NCI-H2029 (cell line): ENCODE results near the gene SERPINE1.
"Not testable (repeated sequence)": the region's sequence is repeated elsewhere in the genome, so short reads cannot be mapped to it uniquely, and the experiment has no call there.

Experiments used
- DNase-seq: peaks from one replicate; lab custom pipeline; 2025; lab: John Stamatoyannopoulos, UW

Gene SERPINE1

GRCh38 chr7:101124376-101125056 lies 2.4 kb upstream of the SERPINE1 start:
- DNase-seq = no peak

GRCh38 chr7:101125989-101126650 lies 784 bp upstream of the SERPINE1 start:
- DNase-seq = peak; percentile 12

GRCh38 chr7:101127460-101128039 lies 646 bp downstream of the SERPINE1 start:
- DNase-seq = no peak

- no peak for DNase-seq
Observed at GRCh38 chr7:101128040-101128834, 1.3 kb downstream of the SERPINE1 start.

DNA sequence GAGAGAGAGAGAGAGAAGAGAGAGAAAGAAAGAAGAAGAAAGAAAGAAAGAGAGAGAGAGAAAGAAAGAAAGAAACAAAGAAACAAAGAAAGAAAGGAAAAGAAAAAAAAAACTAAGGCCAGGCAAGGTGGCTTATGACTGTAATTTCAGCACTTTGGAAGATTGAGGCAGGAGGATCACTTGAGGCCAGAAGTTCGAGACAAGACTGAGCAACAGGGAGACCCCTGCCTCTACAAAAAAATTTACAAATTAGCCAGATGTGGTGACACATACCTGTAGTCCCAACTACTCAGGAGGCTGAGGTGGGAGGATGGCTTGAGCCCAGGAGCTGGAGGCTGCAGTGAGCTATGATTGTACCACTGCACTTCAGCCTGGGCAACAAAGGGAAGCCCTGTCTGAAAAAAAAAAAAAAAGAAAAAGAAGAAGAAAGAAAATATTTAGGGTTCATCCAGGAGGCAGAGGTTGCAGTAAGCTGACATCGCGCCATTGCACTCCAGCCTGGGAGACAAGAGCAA lies 2.8 kb downstream of the SERPINE1 start:
- DNase-seq = no peak

- not testable (repeated sequence) for DNase-seq
Observed at GRCh38 chr7:101132626-101133600, 6.0 kb downstream of the SERPINE1 start.

GRCh38 chr7:101133621-101134398 lies 6.9 kb downstream of the SERPINE1 start:
- no peak for DNase-seq

DNA sequence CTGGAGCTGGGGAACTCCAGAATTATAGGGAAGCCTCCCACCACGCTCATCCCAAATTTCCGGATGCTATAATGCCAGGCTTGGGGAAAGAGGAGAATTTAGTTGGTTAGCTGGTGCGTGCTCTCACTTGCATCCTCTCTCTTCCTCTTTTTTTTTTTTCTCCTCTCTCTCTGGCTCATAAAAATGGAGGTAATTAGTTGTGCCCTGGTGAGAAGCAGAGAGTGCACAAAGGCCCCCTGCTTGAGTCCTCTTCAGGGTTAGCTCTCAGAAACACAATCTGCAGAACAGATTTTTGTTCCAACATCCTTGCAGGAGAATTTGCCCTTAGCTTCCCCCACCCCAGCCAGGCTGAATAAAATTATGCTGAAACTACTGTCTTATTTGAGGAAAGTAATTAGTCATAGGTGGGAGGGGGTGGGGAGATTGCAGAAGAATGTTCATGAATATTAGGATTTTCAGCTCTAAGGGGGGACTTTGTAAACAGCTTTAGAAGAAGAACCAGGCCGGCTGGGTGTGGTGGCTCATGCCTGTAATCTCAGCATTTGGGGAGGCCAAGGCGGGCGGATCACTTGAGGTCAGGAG lies 7.6 kb downstream of the SERPINE1 start:
- no peak for DNase-seq

GRCh38 chr7:101137651-101138212 lies 10.8 kb downstream of the SERPINE1 start:
- no peak for DNase-seq

DNA sequence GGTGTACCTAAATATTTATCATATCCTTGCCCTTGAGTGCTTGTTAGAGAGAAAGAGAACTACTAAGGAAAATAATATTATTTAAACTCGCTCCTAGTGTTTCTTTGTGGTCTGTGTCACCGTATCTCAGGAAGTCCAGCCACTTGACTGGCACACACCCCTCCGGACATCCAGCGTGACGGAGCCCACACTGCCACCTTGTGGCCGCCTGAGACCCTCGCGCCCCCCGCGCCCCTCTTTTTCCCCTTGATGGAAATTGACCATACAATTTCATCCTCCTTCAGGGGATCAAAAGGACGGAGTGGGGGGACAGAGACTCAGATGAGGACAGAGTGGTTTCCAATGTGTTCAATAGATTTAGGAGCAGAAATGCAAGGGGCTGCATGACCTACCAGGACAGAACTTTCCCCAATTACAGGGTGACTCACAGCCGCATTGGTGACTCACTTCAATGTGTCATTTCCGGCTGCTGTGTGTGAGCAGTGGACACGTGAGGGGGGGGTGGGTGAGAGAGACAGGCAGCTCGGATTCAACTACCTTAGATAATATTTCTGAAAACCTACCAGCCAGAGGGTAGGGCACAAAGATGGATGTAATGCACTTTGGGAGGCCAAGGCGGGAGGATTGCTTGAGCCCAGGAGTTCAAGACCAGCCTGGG lies 11.4 kb downstream of the SERPINE1 start:
- DNase-seq = peak; percentile 77

GRCh38 chr7:101140339-101140699 lies 13.4 kb downstream of the SERPINE1 start:
- DNase-seq = no peak

DNA sequence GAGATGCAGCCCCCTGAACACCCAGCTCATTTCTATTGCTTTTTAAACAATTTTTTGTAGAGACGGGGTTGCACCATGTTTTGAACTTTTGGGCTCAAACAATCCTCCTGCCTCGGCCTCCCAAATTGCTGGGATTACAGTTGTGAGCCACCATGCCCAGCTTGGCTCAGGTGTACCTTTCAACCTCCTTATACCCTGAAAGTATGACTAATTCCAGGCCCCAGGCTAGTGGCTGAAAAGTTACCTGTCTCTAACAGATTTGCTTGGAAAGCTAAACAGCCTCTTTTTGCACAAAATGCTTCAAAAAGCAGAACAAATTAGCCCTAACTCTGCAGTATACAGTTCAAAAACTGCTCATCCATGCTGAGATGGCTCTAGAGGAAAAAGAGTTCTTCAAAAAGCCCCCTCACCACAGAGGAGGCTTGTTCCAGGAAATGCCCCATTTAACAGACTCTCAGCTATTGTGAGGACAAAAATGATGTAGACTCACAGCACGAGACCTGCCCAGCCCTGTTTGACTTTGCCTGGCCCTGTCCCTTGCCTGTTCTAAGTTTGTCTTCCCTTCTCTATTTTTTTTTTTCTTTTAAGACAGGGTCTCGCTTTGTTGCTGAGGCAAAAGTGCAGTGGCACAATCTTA lies 14.0 kb downstream of the SERPINE1 start:
- no peak for DNase-seq

GRCh38 chr7:101151908-101152651 lies 25.2 kb downstream of the SERPINE1 start:
- DNase-seq = no peak

DNA sequence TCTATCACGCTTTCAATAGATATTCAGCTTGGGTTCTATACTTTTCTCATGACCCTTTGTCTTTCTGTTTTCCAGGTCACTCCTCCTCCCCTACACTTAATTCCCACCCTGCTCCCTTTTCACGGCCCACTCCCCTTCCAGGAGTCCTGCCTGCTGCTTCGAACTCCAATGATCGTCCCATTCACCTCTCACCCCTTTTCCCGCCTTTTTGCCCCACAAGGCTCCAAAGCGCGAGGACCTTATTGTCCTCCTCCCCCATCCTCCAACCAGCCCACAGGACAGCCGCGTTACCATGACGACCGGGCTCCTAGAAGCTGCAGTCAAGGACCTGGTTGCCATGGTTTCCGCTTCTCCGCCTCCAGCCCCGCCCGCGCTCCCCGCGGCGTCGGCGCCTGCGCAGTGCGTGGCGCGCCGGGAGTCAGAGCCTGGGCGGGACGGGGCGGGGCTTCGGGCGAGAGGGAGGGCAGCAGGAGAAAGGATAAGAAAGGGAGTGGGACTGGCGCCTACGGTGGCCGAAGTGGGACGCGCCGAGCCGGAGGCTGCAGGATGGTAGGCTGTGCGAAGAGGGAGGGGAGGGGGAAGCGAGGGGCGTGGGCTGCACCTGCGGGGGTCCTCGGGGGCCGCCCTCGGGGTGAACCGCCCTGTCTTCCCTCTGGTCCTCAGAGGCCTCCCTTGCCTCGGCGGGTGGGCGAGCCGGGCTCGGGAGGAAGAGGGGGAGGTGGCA lies 27.2 kb downstream of the SERPINE1 start, which contains the start of gene AP1S1:
AP1S1 (plus strand) TSS at position 508 of the 724 bp plus-strand sequence; CDS start at position 547, 39 bp downstream.
- peak; percentile 99 for DNase-seq

DNA sequence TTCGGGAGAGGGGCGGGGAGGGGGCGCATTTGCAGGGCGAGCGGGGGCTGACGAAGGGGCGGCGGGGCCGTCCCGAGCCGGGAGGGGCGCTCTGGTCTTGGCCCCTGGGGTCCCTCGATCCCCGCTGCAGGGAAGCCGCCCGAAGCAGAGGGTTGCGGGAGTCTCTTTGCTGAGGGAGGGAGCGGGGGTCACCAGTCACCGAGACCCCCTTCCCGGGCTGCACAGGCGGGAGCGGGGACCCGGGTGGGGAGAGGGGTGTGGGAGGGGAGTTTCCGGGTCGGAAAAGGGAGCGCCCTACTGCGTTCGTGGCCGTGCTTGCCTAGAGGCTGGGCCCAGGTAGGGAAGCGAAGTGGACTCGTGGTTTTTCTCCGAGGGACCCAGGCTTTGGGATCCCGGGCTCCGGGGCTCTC lies 27.8 kb downstream of the SERPINE1 start:
- no peak for DNase-seq

GRCh38 chr7:101155303-101155702 lies 28.4 kb downstream of the SERPINE1 start:
- DNase-seq = no peak

DNA sequence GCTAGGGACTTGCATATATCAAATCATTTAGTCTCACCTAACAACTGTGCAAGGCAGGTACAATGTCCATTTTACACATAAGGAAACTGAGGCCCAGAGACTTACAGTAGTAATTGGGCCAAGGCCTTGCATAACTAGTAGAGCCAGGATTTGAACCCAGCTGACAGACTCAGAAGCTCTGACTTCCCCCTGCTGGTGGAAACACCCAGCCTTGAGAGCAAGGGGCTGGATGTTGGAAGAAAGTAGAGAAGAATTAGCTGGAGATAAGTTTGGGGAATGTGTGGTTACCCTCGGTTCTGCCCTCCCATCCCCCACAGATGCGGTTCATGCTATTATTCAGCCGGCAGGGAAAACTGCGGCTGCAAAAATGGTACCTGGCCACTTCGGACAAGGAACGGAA lies 29.4 kb downstream of the SERPINE1 start:
- no peak for DNase-seq
